GM21786 (cell line): ENCODE data around the gene MAG.

Experiments
- ATAC-seq: cut with Tn5 transposase; IDR thresholded peaks from one replicate; pipeline ENCODE4 v1.9.1; 2021; ENCODE audit not compliant: unreplicated experiment

The MAG gene

GRCh38 chr19:35296644-35297514, 4.9 kb downstream of the MAG start:
- ATAC-seq, result no peak

- ATAC-seq, result no peak
Observed at GRCh38 chr19:35297515-35297848, 5.5 kb downstream of the MAG start.

- ATAC-seq, result no peak
Observed at GRCh38 chr19:35297922-35298321, 6.0 kb downstream of the MAG start.

GRCh38 chr19:35298561-35298972, 6.6 kb downstream of the MAG start:
- ATAC-seq, result no peak

GRCh38 chr19:35299523-35300338, 7.8 kb downstream of the MAG start:
- no peak for ATAC-seq

GRCh38 chr19:35300339-35300649, 8.3 kb downstream of the MAG start:
- ATAC-seq, result no peak

- no peak for ATAC-seq
Observed at GRCh38 chr19:35301961-35302360, 10.0 kb downstream of the MAG start.

- ATAC-seq, result no peak
Observed at GRCh38 chr19:35302446-35302845, 10.5 kb downstream of the MAG start.

- no peak for ATAC-seq
Observed at GRCh38 chr19:35303357-35303915, 11.5 kb downstream of the MAG start.

- ATAC-seq, result no peak
Observed at GRCh38 chr19:35304036-35304435, 12.1 kb downstream of the MAG start.

- ATAC-seq, result no peak
Observed at GRCh38 chr19:35305181-35305580, 13.2 kb downstream of the MAG start.

- no peak for ATAC-seq
Observed at GRCh38 chr19:35306473-35307246, 14.7 kb downstream of the MAG start.

- no peak for ATAC-seq
Observed at GRCh38 chr19:35307931-35308330, 16.0 kb downstream of the MAG start.

- no peak for ATAC-seq
Observed at GRCh38 chr19:35308910-35309309, 16.9 kb downstream of the MAG start.

- no peak for ATAC-seq
Observed at GRCh38 chr19:35309481-35310279, 17.7 kb downstream of the MAG start.

- no peak for ATAC-seq
Observed at GRCh38 chr19:35310331-35310730, 18.4 kb downstream of the MAG start.

- no peak for ATAC-seq
Observed at GRCh38 chr19:35310811-35311465, 19.0 kb downstream of the MAG start.

GRCh38 chr19:35311901-35312665, 20.1 kb downstream of the MAG start:
- ATAC-seq, result no peak

GRCh38 chr19:35313587-35313986, 21.6 kb downstream of the MAG start:
- ATAC-seq, result no peak
